Measurements from ENCODE around the gene COPS9. TPM values are rescaled to one million over a fixed set of nuclear protein-coding genes. Genes with fewer than 3 reads are reported as not detected.

The COPS9 gene
- total RNA-seq, 2 experiments from 2014 or later, result 46.7 to 48.5 TPM

DNA sequence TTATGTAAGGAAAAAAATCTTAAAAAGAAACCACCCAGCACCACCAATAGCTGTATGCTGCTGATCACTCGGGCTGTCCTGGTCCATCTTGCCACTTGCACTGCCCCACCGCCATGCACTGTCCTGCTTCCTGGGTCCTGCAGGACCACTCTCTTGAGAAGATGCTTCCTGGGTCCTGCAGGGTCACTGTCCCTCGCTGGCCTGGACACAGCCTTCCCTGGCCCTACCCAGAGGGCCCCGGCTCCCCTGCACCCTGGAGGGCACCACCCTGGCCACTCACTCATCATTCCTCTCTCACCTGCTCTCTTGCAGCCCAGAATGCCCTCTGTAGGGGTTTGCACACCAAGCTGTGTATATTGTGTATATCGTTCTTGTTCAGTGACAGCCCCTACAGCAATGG, 6.8 kb upstream of the COPS9 start:
- Mint-ChIP-seq H3K4me3 (no peak overlapping the region), H3K27me3 (peaks cover 4% of the 10 kb centered on the region), H3K9me3 (no peaks in the 10 kb centered on the region), H3K4me1 (ENCODE audit: low read depth) (no peaks in the 10 kb centered on the region), H3K27ac (no peak overlapping the region), H3K36me3 (ENCODE audit: low read depth) (no peaks in the 10 kb centered on the region)
- no peaks in the 10 kb centered on the region for H3K9me3 ChIP-seq (ENCODE audit: control insufficient read depth in 1 of 2, insufficient read depth in 1 of 2, low read length in 2 of 2)
- ChIA-PET CTCF (interaction anchor here (1.2 to 4.4 kb wide), 3 partner anchors 26 to 83 kb away, joined by 3 to 56 read pairs (median 5); no protein-coding TSS in a partner anchor), POLR2A (no interaction called here)
- no peaks in the 10 kb centered on the region for H3K36me3 ChIP-seq (ENCODE audit: insufficient read depth, low read length)
- H3K4me1 ChIP-seq (ENCODE audit: insufficient read depth, low read length), result peaks cover 9% of the 10 kb centered on the region
- no peak overlapping the region for H3K4me3 ChIP-seq (ENCODE audit: low read length)
- TF ChIP-seq, protein P1, sequence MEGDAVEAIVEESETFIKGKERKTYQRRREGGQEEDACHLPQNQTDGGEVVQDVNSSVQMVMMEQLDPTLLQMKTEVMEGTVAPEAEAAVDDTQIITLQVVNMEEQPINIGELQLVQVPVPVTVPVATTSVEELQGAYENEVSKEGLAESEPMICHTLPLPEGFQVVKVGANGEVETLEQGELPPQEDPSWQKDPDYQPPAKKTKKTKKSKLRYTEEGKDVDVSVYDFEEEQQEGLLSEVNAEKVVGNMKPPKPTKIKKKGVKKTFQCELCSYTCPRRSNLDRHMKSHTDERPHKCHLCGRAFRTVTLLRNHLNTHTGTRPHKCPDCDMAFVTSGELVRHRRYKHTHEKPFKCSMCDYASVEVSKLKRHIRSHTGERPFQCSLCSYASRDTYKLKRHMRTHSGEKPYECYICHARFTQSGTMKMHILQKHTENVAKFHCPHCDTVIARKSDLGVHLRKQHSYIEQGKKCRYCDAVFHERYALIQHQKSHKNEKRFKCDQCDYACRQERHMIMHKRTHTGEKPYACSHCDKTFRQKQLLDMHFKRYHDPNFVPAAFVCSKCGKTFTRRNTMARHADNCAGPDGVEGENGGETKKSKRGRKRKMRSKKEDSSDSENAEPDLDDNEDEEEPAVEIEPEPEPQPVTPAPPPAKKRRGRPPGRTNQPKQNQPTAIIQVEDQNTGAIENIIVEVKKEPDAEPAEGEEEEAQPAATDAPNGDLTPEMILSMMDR (IDR thresholded peaks at IDR 0.05), result no peak
- ATAC-seq (ENCODE audit: poor library complexity) (no peak), DNase-seq (no peak)
- peaks cover 6% of the 10 kb centered on the region in 2 experiments for H3K27me3 ChIP-seq (ENCODE audit: control insufficient read depth in 1 of 2, insufficient read depth in 2 of 2, low read length in 2 of 2)
- intact Hi-C loops (cut with DNase I, micrococcal nuclease), result loop anchor here (1.0 to 10.0 kb wide), 6 partner anchors 82 to 1778 kb away; no protein-coding TSS in a partner anchor
- H3K27ac ChIP-seq (ENCODE audit: low read depth in 1 of 2, low read length in 2 of 2), result no peak overlapping the region

DNA sequence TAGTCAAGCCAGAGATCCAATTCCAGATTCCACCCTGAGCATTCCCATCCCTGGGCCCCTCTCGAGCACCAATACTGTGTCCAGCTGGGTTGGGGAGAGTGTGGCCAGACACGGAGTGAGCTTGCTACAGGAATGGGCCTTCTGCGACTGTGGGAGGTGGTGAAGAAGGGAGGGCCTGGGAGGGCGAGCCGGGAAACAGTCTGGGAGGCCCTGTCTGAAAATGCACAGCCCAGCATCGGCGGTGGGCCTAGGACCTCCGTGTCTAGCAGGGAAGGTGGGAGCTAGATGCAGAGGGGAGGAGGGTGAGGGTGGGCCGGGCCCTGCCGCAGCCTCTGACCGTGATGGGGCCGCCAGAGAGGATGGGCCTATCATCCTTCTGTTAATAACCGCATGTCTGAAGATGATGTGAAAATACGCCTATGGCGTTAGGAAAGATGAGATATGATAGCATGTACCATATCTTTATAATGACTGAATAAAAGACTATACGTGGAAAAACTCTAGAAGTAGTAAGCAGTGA, 6.2 kb upstream of the COPS9 start:
- Mint-ChIP-seq H3K9me3 (no peaks in the 10 kb centered on the region), H3K4me1 (ENCODE audit: low read depth) (peaks cover 1% of the 10 kb centered on the region), H3K27me3 (peaks cover 4% of the 10 kb centered on the region), H3K27ac (no peak overlapping the region), H3K36me3 (ENCODE audit: low read depth) (no peaks in the 10 kb centered on the region), H3K4me3 (no peak overlapping the region)
- ATAC-seq (ENCODE audit: poor library complexity) (no peak), DNase-seq (no peak)
- H3K27me3 ChIP-seq (ENCODE audit: control insufficient read depth in 1 of 2, insufficient read depth in 2 of 2, low read length in 2 of 2), result peaks cover 6% of the 10 kb centered on the region in 2 experiments
- no peaks in the 10 kb centered on the region for H3K36me3 ChIP-seq (ENCODE audit: insufficient read depth, low read length)
- ChIA-PET POLR2A (no interaction called here), CTCF (interaction anchor here (4.4 kb wide), 1 partner anchor 82 kb away, joined by 56 read pairs; no protein-coding TSS in a partner anchor)
- no peak overlapping the region for H3K27ac ChIP-seq (ENCODE audit: low read depth in 1 of 2, low read length in 2 of 2)
- TF ChIP-seq, protein P1 (IDR thresholded peaks at IDR 0.05), result no peak
- H3K4me3 ChIP-seq (ENCODE audit: low read length), result no peak overlapping the region
- H3K9me3 ChIP-seq (ENCODE audit: control insufficient read depth in 1 of 2, insufficient read depth in 1 of 2, low read length in 2 of 2), result no peaks in the 10 kb centered on the region
- intact Hi-C loops (cut with DNase I, micrococcal nuclease), result loop anchor here (2.0 to 10.0 kb wide), 5 partner anchors 208 to 1778 kb away; no protein-coding TSS in a partner anchor
- peaks cover 14% of the 10 kb centered on the region for H3K4me1 ChIP-seq (ENCODE audit: insufficient read depth, low read length)

- H3K4me3 Mint-ChIP-seq, result no peak overlapping the region
- H3K36me3 Mint-ChIP-seq (ENCODE audit: low read depth), result no peaks in the 10 kb centered on the region
- no peak overlapping the region for H3K27ac Mint-ChIP-seq
- TF ChIP-seq, protein P1 (IDR thresholded peaks at IDR 0.05), result no peak
- ChIA-PET CTCF (interaction anchor here (4.4 kb wide), 1 partner anchor 82 kb away, joined by 56 read pairs; no protein-coding TSS in a partner anchor), POLR2A (no interaction called here)
- no peak for ATAC-seq (ENCODE audit: poor library complexity)
- Histone ChIP-seq H3K9me3 (ENCODE audit: control insufficient read depth in 1 of 2, insufficient read depth in 1 of 2, low read length in 2 of 2) (no peaks in the 10 kb centered on the region), H3K36me3 (ENCODE audit: insufficient read depth, low read length) (no peaks in the 10 kb centered on the region), H3K27ac (ENCODE audit: low read depth in 1 of 2, low read length in 2 of 2) (no peak overlapping the region), H3K4me1 (ENCODE audit: insufficient read depth, low read length) (peaks cover 20% of the 10 kb centered on the region), H3K4me3 (ENCODE audit: low read length) (no peak overlapping the region), H3K27me3 (ENCODE audit: control insufficient read depth in 1 of 2, insufficient read depth in 2 of 2, low read length in 2 of 2) (peaks cover 6% of the 10 kb centered on the region in 2 experiments)
- intact Hi-C loops (cut with DNase I, micrococcal nuclease), result loop anchor here (2.0 to 10.0 kb wide), 5 partner anchors 207 to 1777 kb away; no protein-coding TSS in a partner anchor
- DNase-seq, result no peak
- H3K27me3 Mint-ChIP-seq, result peaks cover 4% of the 10 kb centered on the region
- H3K9me3 Mint-ChIP-seq, result no peaks in the 10 kb centered on the region
- peaks cover 7% of the 10 kb centered on the region for H3K4me1 Mint-ChIP-seq (ENCODE audit: low read depth)
Observed at GRCh38 chr2:240141736-240142135, 5.6 kb upstream of the COPS9 start.

Measured in CD4-positive, alpha-beta T cell (primary cell).